Measurements from ENCODE around the gene OR6C6.
"Not testable (repeated sequence)": the region's sequence is repeated elsewhere in the genome, so short reads cannot be mapped to it uniquely, and the experiment has no call there.

The OR6C6 gene

DNA sequence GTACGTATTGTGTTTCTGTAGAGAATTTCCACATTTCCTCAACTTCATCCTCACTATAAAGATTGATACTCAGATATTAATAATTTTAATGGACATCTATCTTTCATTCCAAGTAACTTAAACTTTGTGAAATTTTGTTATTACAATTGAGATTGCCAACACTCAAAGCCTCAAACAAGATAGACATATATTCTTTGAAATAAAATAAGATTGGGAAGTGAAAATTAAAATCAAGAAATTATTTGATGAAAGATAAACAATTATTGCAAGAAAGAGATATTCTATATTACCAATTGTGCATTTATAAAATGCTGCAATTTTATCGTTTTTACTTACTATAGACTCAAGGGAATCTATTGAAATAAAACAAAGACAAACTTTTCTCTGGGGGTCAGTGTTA lies at the start of gene OR6C6:
Gene OR6C6 (minus strand): TSS at position 101 of the 400 bp plus-strand sequence. CDS start 1,337 bp downstream, outside the sequence.
- no peak for DNase-seq

DNA sequence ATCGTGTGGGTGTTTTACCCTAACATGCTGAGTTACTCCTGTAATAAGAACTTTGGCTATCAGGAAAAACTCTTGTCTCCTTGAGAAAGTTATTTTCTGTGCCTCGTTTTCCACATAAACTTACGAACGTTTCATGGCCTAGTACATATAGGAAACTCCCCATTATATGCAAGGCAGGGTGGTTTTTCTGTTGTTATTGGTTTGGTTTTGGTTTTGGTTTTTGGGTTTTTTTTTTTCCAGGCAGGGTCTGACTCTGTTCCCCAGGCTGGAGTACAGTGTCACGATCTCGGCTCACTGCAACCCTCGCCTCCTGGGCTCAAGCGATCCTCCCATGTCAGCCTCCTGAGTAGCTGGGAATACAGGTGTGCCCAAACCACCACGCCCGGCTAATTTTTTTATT lies 39.6 kb upstream of the OR6C6 start:
- DNase-seq, result no peak

DNA sequence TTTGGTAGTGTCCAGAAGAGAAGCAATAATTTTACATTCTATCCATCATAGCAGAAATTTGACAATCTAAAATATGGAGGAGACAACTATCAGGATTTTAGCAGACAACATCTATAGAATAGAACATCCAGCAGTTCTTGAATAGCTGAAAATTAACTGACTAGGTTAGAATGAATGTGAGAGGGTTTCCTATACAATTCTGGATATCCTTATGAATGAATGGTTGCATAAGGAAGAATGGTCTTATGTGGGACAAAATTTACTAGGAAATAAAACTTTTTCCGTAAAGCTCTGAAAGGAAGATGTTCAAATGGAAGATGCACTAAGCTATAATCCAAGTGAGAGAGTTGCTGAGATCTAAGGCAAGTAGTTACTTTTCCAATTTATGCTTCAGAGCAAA lies 34.1 kb upstream of the OR6C6 start, which contains the start of gene OR6C3:
Gene OR6C3 (plus strand): TSS at position 301 of the 400 bp plus-strand sequence. CDS start 955 bp downstream, outside the sequence.
- no peak for DNase-seq

DNA sequence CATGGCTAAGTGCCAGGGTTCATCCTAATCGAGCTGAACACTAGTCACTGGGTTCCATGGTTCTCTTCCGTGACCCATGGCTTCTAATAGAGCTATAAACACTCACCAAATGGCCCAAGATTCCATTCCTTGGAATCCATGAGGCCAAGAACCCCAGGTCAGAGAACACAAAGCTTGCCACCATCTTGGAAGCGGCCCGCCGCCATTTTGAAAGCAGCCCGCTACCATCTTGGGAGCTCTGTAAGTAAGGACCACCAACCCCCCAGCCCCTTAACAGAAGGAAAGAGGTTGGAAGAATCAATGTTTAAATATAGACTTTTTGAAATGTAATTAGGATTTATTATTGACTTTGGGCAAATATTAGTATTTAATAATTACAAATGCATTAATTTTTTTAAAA lies 29.4 kb upstream of the OR6C6 start:
- DNase-seq, result not testable (repeated sequence)

DNA sequence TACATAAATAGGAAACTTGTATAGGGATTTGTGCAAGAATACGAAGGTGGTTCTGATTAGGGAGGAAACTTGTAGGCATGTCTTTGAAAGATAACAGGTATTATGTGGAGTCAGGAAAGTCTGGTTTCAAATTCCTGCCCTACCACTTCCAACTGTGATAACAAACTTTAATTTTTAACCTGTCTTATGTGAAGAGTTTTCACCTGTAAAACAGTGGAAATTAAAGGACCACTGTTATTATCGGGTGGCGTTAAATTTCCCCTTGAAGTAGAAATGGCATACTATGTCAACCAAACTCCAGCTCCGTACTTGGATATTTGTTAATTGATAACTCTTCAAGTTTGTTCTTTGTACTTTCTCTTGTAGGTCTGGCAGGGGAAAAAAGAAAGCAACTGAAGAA lies 23.8 kb upstream of the OR6C6 start:
- no peak for DNase-seq

DNA sequence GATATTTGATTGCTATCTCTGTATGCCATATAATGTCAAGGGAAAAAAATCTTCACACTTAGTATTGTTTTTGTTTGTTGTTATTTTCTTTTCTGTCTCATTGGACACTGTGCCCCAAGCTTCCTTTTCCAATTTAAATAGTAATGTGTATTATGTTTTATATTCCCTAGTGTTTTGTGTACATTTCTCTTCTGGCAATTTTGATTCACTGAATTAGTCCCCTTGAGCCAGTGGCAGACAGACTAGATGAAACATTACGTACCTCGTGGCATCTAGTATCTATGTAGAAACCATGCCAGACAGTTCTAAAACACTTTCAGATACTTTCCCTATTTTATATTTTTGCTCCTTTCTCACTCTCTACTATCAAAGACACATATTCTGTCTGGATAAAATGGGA lies 17.7 kb upstream of the OR6C6 start, which contains the start of gene OR6C1:
Gene OR6C1 (plus strand): TSS at position 301 of the 400 bp plus-strand sequence. CDS start 6,257 bp downstream, outside the sequence.
- DNase-seq, result no peak

DNA sequence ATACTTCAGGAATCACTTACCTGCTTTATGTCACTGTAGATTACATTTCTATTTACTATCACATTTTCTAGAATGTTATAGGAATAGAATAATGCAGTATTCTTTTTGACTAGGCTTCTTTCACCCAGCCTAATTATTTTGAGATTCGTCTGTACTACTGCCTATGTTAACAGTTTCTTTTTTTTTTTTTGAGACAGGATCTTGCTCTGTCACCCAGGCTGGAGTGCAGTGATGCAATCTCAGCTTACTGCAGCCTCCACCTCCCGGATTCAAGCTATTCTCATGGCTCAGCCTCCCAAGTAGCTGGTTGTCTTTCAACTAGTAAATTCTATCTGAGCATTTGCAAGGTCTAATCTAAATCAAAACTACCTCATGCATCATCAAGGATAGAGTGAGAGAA lies 6.4 kb downstream of the OR6C6 start:
- DNase-seq, result no peak

DNA sequence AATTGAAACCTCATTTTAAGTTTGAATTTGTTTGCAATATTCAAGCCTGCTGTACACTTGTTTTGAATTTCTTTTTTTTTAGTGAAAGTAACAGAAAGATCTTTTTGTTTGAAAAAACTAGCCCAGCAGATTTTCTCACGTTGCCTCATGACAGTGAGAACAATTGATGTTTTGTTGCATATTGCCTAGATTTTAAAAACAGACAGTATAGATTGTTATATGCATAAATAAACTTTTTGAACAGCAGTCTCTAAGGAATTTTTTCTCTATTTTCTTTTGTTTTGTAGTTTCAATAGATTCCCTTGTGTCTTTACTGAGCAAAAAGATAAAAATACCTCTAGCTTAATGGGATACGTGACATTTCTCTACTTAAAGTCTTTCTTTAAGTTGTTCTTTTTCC lies 15.4 kb downstream of the OR6C6 start:
- DNase-seq, result no peak

DNA sequence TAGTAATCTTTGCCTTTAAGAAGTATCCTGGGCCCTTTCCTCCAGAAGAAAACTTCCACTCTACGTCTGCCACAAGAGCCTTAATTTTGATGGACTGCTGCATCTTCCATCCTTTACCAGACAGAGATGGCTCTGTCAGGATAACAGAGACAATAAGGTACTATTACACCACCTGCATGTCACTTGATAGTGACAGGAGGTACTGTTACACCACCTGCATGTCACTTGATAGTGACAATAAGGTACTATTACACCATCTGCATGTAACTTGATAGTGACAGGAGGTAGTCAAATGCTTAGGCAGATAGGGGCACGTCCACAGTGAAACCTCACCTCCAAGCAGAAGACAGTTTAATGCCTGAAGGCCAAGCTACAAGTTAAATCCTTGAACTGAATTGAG lies 38.1 kb downstream of the OR6C6 start:
- no peak for DNase-seq

DNA sequence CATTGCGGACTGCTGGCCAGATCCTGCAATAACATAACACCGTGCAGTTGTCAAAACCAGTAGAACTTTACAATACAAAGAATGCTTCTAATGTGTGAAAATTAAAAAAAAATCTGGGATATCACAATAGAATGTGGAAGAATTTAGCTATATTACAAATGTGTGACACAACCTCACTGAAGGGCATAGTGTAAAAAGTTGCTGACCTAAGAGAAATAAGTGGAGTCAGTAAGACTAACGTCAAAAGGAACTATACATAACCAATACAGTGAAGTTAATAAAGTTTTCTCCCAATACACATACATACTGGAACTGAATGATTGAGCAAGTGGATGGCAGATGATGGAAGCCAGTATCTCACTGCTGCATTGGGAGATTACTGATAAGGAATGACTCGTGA lies 39.5 kb downstream of the OR6C6 start:
- no peak for DNase-seq

DNA sequence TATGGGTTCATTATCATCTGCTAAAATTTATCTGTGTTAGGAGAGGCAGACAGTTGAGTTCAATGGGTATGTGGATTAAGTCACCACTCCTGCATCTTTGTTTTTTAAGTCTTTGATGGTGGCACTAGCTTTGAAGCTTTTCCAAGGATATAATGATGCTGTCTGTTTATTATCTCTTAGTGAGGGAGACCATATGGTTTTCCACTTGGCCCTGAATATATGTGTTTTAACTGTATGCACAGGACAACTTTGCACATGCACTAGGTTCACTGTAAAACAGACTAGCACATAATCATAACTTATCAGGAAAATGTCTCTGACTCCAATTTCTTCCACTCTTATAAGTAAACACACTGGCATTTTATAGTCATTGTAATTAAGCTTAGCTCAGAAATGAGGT lies 43.1 kb downstream of the OR6C6 start:
- no peak for DNase-seq

DNA sequence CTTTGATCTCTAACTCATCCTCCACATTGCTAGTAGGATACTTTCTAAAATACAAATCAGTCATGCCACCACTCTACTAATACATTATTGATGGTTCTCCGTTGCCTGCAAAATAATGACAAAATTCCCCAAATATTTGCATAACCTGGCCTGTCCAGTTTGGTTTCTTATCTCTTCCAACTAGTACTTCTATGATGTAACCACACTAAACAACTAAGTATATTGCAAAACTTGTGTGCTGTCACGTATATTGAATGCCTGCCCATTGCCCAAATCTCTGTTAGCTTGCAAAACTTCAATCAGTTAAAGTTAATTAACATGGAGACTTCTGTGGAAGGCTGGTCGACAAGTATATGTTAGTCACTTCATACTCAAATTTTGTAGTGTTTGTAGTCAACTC lies 45.4 kb downstream of the OR6C6 start:
- no peak for DNase-seq

DNA sequence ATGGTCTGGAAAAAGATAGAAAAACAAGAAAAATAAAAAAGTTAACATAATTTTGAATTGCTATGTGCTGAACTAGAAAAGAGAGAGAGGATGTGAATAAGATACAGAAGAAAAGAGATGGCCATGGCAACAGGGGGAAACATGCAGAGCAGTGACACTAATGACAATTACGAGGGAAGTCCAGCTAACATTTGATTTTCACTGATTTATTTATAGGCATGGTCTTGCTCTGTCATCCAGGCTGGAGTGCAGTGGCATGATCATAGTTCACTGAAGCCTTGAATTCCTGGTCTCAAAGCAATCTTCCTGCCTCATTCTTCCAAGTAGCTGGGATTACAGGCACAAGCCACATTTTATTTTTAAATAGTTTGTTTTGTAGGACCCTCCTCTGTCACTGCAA lies 50.2 kb downstream of the OR6C6 start:
- DNase-seq, result no peak

DNA sequence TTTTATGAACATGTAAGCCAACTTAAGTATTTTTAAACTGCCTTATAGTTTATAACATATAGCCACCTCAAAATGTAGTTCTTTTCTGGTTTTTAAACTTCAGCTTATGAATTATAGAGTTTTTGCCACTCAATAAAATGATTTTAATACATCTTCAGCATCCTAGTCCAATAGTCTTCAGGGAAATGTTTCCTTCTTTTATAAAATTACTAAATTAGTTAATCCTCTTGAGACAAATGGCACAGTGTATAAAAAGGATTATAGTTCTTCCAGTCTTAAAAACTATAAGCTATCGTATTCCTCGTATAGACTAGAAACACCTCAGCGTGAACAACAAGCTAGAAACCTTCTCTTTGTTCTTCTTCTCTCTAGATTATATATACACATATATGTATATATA lies 52.1 kb downstream of the OR6C6 start, which contains the start of gene OR6C74:
Gene OR6C74 (plus strand): TSS at position 301 of the 400 bp plus-strand sequence. CDS start 2,679 bp downstream, outside the sequence.
- DNase-seq, result no peak

All from NCI-H82 (cell line).